Measurements from ENCODE around the gene MTCH1.

DNA sequence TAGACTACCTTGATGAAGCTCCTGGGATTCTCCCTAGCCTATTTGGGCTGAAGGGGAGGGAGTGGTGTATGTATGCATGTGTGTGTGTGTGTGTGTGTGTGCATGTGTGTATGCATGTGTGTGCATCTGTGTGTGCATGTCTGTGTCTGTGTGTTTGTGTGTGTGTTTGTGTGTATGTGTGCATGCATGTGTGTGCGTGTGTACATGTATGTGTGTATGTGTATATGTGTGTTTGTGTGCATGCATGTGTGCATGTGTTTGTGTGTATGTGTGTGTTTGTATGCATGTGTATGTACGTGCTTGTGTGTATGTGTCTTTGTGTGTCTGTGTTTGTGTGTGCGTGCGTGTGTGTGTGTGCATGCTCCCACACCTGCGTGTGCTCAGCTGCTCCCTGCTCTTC is 34.8 kb upstream of the MTCH1 start:
- TF ChIP-seq, protein P1, sequence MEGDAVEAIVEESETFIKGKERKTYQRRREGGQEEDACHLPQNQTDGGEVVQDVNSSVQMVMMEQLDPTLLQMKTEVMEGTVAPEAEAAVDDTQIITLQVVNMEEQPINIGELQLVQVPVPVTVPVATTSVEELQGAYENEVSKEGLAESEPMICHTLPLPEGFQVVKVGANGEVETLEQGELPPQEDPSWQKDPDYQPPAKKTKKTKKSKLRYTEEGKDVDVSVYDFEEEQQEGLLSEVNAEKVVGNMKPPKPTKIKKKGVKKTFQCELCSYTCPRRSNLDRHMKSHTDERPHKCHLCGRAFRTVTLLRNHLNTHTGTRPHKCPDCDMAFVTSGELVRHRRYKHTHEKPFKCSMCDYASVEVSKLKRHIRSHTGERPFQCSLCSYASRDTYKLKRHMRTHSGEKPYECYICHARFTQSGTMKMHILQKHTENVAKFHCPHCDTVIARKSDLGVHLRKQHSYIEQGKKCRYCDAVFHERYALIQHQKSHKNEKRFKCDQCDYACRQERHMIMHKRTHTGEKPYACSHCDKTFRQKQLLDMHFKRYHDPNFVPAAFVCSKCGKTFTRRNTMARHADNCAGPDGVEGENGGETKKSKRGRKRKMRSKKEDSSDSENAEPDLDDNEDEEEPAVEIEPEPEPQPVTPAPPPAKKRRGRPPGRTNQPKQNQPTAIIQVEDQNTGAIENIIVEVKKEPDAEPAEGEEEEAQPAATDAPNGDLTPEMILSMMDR (IDR thresholded peaks at IDR 0.05 in 4 of 5, conservative IDR thresholded peaks at IDR 0.05 in 1 of 5): no peak
- no peak for TF ChIP-seq POLR2A (IDR thresholded peaks at IDR 0.05)

Measured in gastrocnemius medialis (tissue), 4 donors.